Smooth muscle cell (in vitro differentiated cells): ENCODE results near the gene KIAA1217. TPM values are rescaled to one million over a fixed set of nuclear protein-coding genes. Genes with fewer than 3 reads are reported as not detected.
A peak's percentile ranks its signal among the peaks of the same experiment; 100 is the strongest.

Source experiments
- DNase-seq: peaks from one replicate; lab custom pipeline; 2025; ENCODE audit not compliant: unreplicated experiment; lab: John Stamatoyannopoulos, UW
- H2AFZ ChIP-seq: fragments of 200-600 bp; sonication (generic); 2 replicates; pipeline ENCODE4 v1.6.0; 2016; ENCODE audit warnings: antibody characterized with exemption, low read depth, mild to moderate bottlenecking
- H3F3A ChIP-seq: fragments of 200-600 bp; sonication (generic); 2 replicates; pipeline ENCODE4 v1.6.0; 2017; ENCODE audit warnings: antibody characterized with exemption, low read depth
- H3K27ac ChIP-seq: fragments of 200-600 bp; sonication (generic); 2 replicates; pipeline ENCODE4 v1.5.1; 2016; ENCODE audit warnings: low read depth, mild to moderate bottlenecking
- H3K27me3 ChIP-seq: fragments of 200-600 bp; sonication (generic); 2 replicates; pipeline ENCODE4 v1.6.1; 2016; ENCODE audit warnings: low read depth, mild to moderate bottlenecking
- H3K36me3 ChIP-seq: fragments of 200-600 bp; sonication (generic); 2 replicates; pipeline ENCODE4 v1.5.1; 2016; ENCODE audit warnings: low read depth
- H3K4me1 ChIP-seq: fragments of 200-600 bp; sonication (generic); 2 replicates; pipeline ENCODE4 v1.5.1; 2016; ENCODE audit warnings: low read depth
- H3K4me2 ChIP-seq: fragments of 200-600 bp; sonication (generic); 2 replicates; pipeline ENCODE4 v1.6.0; 2016; ENCODE audit warnings: mild to moderate bottlenecking
- H3K4me3 ChIP-seq: fragments of 200-600 bp; sonication (generic); 2 replicates; pipeline ENCODE4 v1.5.1; 2016; ENCODE audit warnings: mild to moderate bottlenecking
- H3K79me2 ChIP-seq: fragments of 200-600 bp; sonication (generic); 2 replicates; pipeline ENCODE4 v1.6.0; 2016; ENCODE audit warnings: low read depth, mild to moderate bottlenecking
- H3K9ac ChIP-seq: fragments of 200-600 bp; sonication (generic); 2 replicates; pipeline ENCODE4 v1.6.0; 2016; ENCODE audit warnings: low read depth
- H3K9me3 ChIP-seq: fragments of 200-600 bp; sonication (generic); replicated peaks from 2 replicates; pipeline ENCODE4 v1.5.1; 2016; ENCODE audit warnings: low read depth
- H4K20me1 ChIP-seq: fragments of 200-600 bp; sonication (generic); 2 replicates; pipeline ENCODE4 v1.6.0; 2016; ENCODE audit warnings: low read depth
- CTCF ChIP-seq: fragments of 200-600 bp; sonication (generic); IDR thresholded peaks from 2 replicates; pipeline ENCODE4 v1.5.1; 2017; ENCODE audit warnings: borderline replicate concordance, mild to moderate bottlenecking, antibody characterized with exemption; ENCODE audit not compliant: insufficient read depth, poor library complexity, severe bottlenecking
- WGBS: methylation state at CpG from one replicate; pipeline ENCODE4 v1.1.7; 2016; ENCODE audit warnings: low lambda C conversion rate; 5-methylcytosine and 5-hydroxymethylcytosine counted together
- polyA plus RNA-seq: library from polyadenylated mRNA; unstranded; fragments of >200 nt; fragmentation: Nextera tagmentation; extraction: Ambion mirVana; gene quantifications from 2 replicates; pipeline ENCODE4 v1.2.1, GENCODE V29; 2016
- total RNA-seq: library from RNA; depleted of rRNA; stranded (reverse); fragments of >200 nt; gene quantifications from 2 replicates; pipeline ENCODE4 v1.2.3, GENCODE V29; 2014

Gene KIAA1217
- total and polyA plus RNA-seq, 2 experiments from 2014 or later, result 43.3 to 68.8 TPM

DNA sequence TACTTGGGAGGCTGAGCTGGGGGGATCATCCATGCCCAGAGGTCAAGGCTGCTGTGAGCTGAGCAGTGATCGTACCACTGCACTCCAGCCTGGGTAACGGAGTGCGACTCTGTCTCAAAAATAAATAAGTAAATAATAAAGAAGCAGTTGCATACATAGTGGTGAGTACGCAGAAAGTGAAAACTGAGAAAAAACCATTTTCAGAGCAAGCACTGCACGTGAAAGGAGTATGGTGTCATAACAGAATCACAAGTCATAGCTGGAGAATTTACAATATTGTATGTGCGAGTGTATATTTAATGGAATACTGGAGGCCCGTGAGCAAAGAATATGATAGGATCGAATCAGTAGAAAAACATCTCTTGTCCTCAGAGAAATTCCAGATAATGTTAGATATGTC is 22.3 kb downstream of the KIAA1217 start:
- 98% methylated on average over 8 of the region's 8 CpGs for WGBS
- no peak overlapping the region for H2AFZ ChIP-seq
- no peaks in the 10 kb centered on the region for H3K79me2 ChIP-seq
- H4K20me1 ChIP-seq, result no peaks in the 10 kb centered on the region
- H3K36me3 ChIP-seq, result no peaks in the 10 kb centered on the region
- no peak overlapping the region for H3K4me2 ChIP-seq
- no peak overlapping the region for H3K4me3 ChIP-seq
- H3K27me3 ChIP-seq, result no peaks in the 10 kb centered on the region
- no peaks in the 10 kb centered on the region for H3F3A ChIP-seq
- H3K9ac ChIP-seq, result no peak overlapping the region
- no peaks in the 10 kb centered on the region for H3K9me3 ChIP-seq
- no peak for DNase-seq
- H3K4me1 ChIP-seq, result peaks cover 4% of the 10 kb centered on the region
- no peak for TF ChIP-seq CTCF
- no peak overlapping the region for H3K27ac ChIP-seq

GRCh38 chr10:24234784-24235183 is 25.8 kb downstream of the KIAA1217 start:
- Histone ChIP-seq H3F3A (no peaks in the 10 kb centered on the region), H3K4me2 (no peak overlapping the region)
- no peak for DNase-seq

DNA sequence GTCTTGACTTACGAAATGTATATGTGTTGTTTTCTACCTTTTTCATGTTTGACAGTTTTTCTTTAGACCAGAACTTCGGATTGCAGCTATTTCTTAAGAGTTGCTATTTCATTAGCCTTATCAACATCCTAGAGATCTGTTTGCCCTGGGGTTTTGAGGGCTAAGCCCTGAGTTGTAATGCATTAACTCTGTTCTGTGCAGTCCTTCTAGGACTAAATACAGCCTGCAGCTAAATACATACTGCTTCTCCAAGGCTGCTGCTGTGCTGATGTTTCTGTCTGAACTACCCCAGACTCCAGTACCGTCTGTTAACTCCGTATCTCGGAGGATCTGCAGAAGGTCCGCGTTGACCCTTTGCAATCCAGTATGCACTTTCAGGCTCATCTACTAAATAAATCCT is 26.5 kb downstream of the KIAA1217 start:
- H3K4me3 ChIP-seq, result no peak overlapping the region
- DNase-seq, result no peak
- no peak overlapping the region for H2AFZ ChIP-seq
- peaks cover 29% of the 10 kb centered on the region for H3K4me1 ChIP-seq
- no peaks in the 10 kb centered on the region for H3F3A ChIP-seq
- peak overlapping the region; percentile 58 for H3K4me2 ChIP-seq
- no peak overlapping the region for H3K9ac ChIP-seq
- no peaks in the 10 kb centered on the region for H3K27me3 ChIP-seq
- no peaks in the 10 kb centered on the region for H3K79me2 ChIP-seq
- no peak overlapping the region for H3K27ac ChIP-seq
- no peaks in the 10 kb centered on the region for H3K9me3 ChIP-seq
- TF ChIP-seq CTCF, result no peak
- 14% methylated on average over 7 of the region's 7 CpGs for WGBS
- no peaks in the 10 kb centered on the region for H3K36me3 ChIP-seq
- H4K20me1 ChIP-seq, result no peaks in the 10 kb centered on the region

More at GRCh38 chr10:24234784-24235183, 25.8 kb downstream of the KIAA1217 start:
- Histone ChIP-seq H3K36me3 (no peaks in the 10 kb centered on the region), H3K4me1 (peaks cover 24% of the 10 kb centered on the region), H3K9ac (no peak overlapping the region), H3K4me3 (no peak overlapping the region), H3K27ac (no peak overlapping the region), H2AFZ (no peak overlapping the region), H4K20me1 (no peaks in the 10 kb centered on the region), H3K9me3 (no peaks in the 10 kb centered on the region), H3K27me3 (no peaks in the 10 kb centered on the region), H3K79me2 (no peaks in the 10 kb centered on the region)
- no peak for TF ChIP-seq CTCF
- 93% methylated on average over 1 of the region's 1 CpG for WGBS

GRCh38 chr10:24237801-24238395 is 29.0 kb downstream of the KIAA1217 start:
- DNase-seq, result no peak
- peaks cover 9% of the 10 kb centered on the region for H3K79me2 ChIP-seq
- H3K27ac ChIP-seq, result peak overlapping the region; percentile 93
- H2AFZ ChIP-seq, result no peak overlapping the region
- H3K4me1 ChIP-seq, result peaks cover 29% of the 10 kb centered on the region
- no peak for TF ChIP-seq CTCF
- H3K9me3 ChIP-seq, result no peaks in the 10 kb centered on the region
- H3K9ac ChIP-seq, result no peak overlapping the region
- peak overlapping the region; percentile 72 for H3K4me2 ChIP-seq
- no peaks in the 10 kb centered on the region for H3F3A ChIP-seq
- H4K20me1 ChIP-seq, result no peaks in the 10 kb centered on the region
- no peaks in the 10 kb centered on the region for H3K27me3 ChIP-seq
- WGBS, result 47% methylated on average over 9 of the region's 9 CpGs
- H3K36me3 ChIP-seq, result no peaks in the 10 kb centered on the region
- H3K4me3 ChIP-seq, result peak overlapping the region; percentile 49
